H9 (cell line): ENCODE data around the gene UBE2Q2. TPM values are rescaled to one million over a fixed set of nuclear protein-coding genes. Genes with fewer than 3 reads are reported as not detected.

Experiments
- DNase-seq: peaks from one replicate; pipeline ENCODE4 v3.0.0-alpha.2; 2017
- H2AFZ ChIP-seq: one replicate; pipeline ENCODE4 v1.6.1; 2013; ENCODE audit warnings: mild to moderate bottlenecking, low read length, control low read depth, moderate library complexity
- H2AK5ac ChIP-seq: 2 replicates; pipeline ENCODE4 v1.6.1; 2013; ENCODE audit warnings: low read length, control low read depth, mixed read lengths; ENCODE audit not compliant: insufficient read length
- H2BK120ac ChIP-seq: one replicate; pipeline ENCODE4 v1.6.1; 2013; ENCODE audit warnings: low read depth, mild to moderate bottlenecking, low read length, control low read depth, inconsistent platforms; ENCODE audit not compliant: poor library complexity, severe bottlenecking
- H2BK12ac ChIP-seq: 2 replicates; pipeline ENCODE4 v1.6.1; 2013; ENCODE audit warnings: low read length, control low read depth, mixed read lengths, low read depth; ENCODE audit not compliant: insufficient read length
- H2BK15ac ChIP-seq: 2 replicates; pipeline ENCODE4 v1.6.1; 2013; ENCODE audit warnings: low read depth, low read length, control low read depth
- H2BK20ac ChIP-seq: one replicate; pipeline ENCODE4 v1.6.1; 2013; ENCODE audit warnings: low read depth, mild to moderate bottlenecking, low read length, control low read depth, inconsistent platforms; ENCODE audit not compliant: poor library complexity, severe bottlenecking
- H2BK5ac ChIP-seq: 2 replicates; pipeline ENCODE4 v1.6.1; 2013; ENCODE audit warnings: low read length, control low read depth, mixed read lengths; ENCODE audit not compliant: insufficient read length
- H3K14ac ChIP-seq: 2 replicates; pipeline ENCODE4 v1.6.1; 2013; ENCODE audit warnings: low read length, control low read depth; ENCODE audit not compliant: insufficient read depth
- H3K18ac ChIP-seq: 2 replicates; pipeline ENCODE4 v1.6.1; 2013; ENCODE audit warnings: low read depth, mild to moderate bottlenecking, mixed read lengths, low read length, control low read depth; ENCODE audit not compliant: insufficient read length
- H3K23ac ChIP-seq: 2 replicates; pipeline ENCODE4 v1.6.1; 2013; ENCODE audit warnings: low read length, control low read depth, mixed read lengths, low read depth; ENCODE audit not compliant: insufficient read length
- H3K23me2 ChIP-seq: 2 replicates; pipeline ENCODE4 v1.6.1; 2013; ENCODE audit warnings: low read depth, mild to moderate bottlenecking, mixed read lengths, low read length, control low read depth; ENCODE audit not compliant: insufficient read length, poor library complexity, severe bottlenecking
- H3K27ac ChIP-seq: 2 replicates; pipeline ENCODE4 v1.5.1; 2013; ENCODE audit warnings: low read length, control low read depth, mixed read lengths, low read depth; ENCODE audit not compliant: insufficient read length
- H3K27me3 ChIP-seq: 2 replicates; pipeline ENCODE4 v1.6.1; 2013; ENCODE audit warnings: low read length, control low read depth, inconsistent platforms; ENCODE audit not compliant: insufficient read depth
- H3K4ac ChIP-seq: 2 replicates; pipeline ENCODE4 v1.6.1; 2013; ENCODE audit warnings: low read depth, mild to moderate bottlenecking, control low read depth, inconsistent platforms, low read length, moderate library complexity
- H3K4me1 ChIP-seq: 2 replicates; pipeline ENCODE4 v1.6.1; 2013; ENCODE audit warnings: low read length, control low read depth, inconsistent platforms; ENCODE audit not compliant: insufficient read depth
- H3K4me2 ChIP-seq: 2 replicates; pipeline ENCODE4 v1.6.1; 2013; ENCODE audit warnings: low read length, control low read depth, mixed read lengths; ENCODE audit not compliant: insufficient read length, insufficient read depth
- H3K56ac ChIP-seq: 2 replicates; pipeline ENCODE4 v1.6.1; 2013; ENCODE audit warnings: low read depth, mild to moderate bottlenecking, mixed read lengths, low read length, control low read depth; ENCODE audit not compliant: insufficient read length
- H3K79me1 ChIP-seq: 2 replicates; pipeline ENCODE4 v1.6.1; 2013; ENCODE audit warnings: low read depth, mild to moderate bottlenecking, moderate library complexity, low read length, control low read depth, inconsistent platforms; ENCODE audit not compliant: insufficient read depth, poor library complexity, severe bottlenecking
- H3K79me2 ChIP-seq: 2 replicates; pipeline ENCODE4 v1.6.1; 2013; ENCODE audit warnings: low read length, control low read depth, inconsistent platforms; ENCODE audit not compliant: insufficient read depth
- H3K9ac ChIP-seq: 2 replicates; pipeline ENCODE4 v1.6.1; 2013; ENCODE audit warnings: low read length, control low read depth, mixed read lengths; ENCODE audit not compliant: insufficient read length; ENCODE audit errors: extremely low read depth
- H3K9me3 ChIP-seq: one replicate; pipeline ENCODE4 v1.6.1; 2013; ENCODE audit warnings: low read depth, low read length, inconsistent platforms; ENCODE audit not compliant: control insufficient read depth
- H3T11ph ChIP-seq: one replicate; pipeline ENCODE4 v1.6.1; 2013; ENCODE audit warnings: mild to moderate bottlenecking, low read length, control low read depth, inconsistent platforms
- H4K20me1 ChIP-seq: one replicate; pipeline ENCODE4 v1.6.1; 2013; ENCODE audit not compliant: control insufficient read depth, insufficient read length, insufficient read depth
- H4K5ac ChIP-seq: 2 replicates; pipeline ENCODE4 v1.6.1; 2013; ENCODE audit warnings: low read depth, mild to moderate bottlenecking, mixed read lengths, low read length, control low read depth; ENCODE audit not compliant: insufficient read length
- H4K8ac ChIP-seq: replicated peaks from 2 replicates; pipeline ENCODE4 v1.6.1; 2013; ENCODE audit warnings: low read length, control low read depth, mixed read lengths, low read depth; ENCODE audit not compliant: insufficient read length
- H4K91ac ChIP-seq: 2 replicates; pipeline ENCODE4 v1.6.1; 2013; ENCODE audit warnings: low read depth, mild to moderate bottlenecking, moderate library complexity, mixed read lengths, low read length, control low read depth; ENCODE audit not compliant: insufficient read length
- H3K27ac Mint-ChIP-seq, 3 experiments: 2 replicates in 2 of 3; 3 replicates in 1 of 3; pipeline ENCODE4 v1.8.0; 2020 to 2021; ENCODE audit warnings: mixed read lengths in 3 of 3, mild to moderate bottlenecking in 1 of 3, moderate library complexity in 1 of 3
- H3K27me3 Mint-ChIP-seq: 2 replicates; pipeline ENCODE4 v1.8.0; 2021; ENCODE audit warnings: low read depth, mild to moderate bottlenecking, moderate library complexity, mixed read lengths
- H3K36me3 Mint-ChIP-seq, 3 experiments: 2 replicates in 2 of 3; 3 replicates in 1 of 3; pipeline ENCODE4 v1.8.0; 2020 to 2021; ENCODE audit warnings: low read depth in 3 of 3, mixed read lengths in 3 of 3; ENCODE audit not compliant: insufficient read depth in 1 of 3
- H3K4me1 Mint-ChIP-seq, 2 experiments: 2 replicates each; pipeline ENCODE4 v1.8.0; 2020; ENCODE audit warnings: mixed read lengths in 2 of 2
- H3K4me3 Mint-ChIP-seq, 2 experiments: 2 replicates in 1 of 2; 3 replicates in 1 of 2; pipeline ENCODE4 v1.8.0; 2020 to 2021; ENCODE audit warnings: mild to moderate bottlenecking in 2 of 2, mixed read lengths in 2 of 2, moderate library complexity in 1 of 2
- H3K9me3 Mint-ChIP-seq, 2 experiments: 2 replicates in 1 of 2; 3 replicates in 1 of 2; pipeline ENCODE4 v1.8.0; 2020; ENCODE audit warnings: mild to moderate bottlenecking in 2 of 2, mixed read lengths in 2 of 2, moderate library complexity in 1 of 2
- total RNA-seq: library from RNA; stranded (reverse); gene quantifications from 2 replicates; pipeline ENCODE4 v1.2.1, GENCODE V29; 2021
- TF ChIP-seq, protein P1 (sequence below): fragments of 200-600 bp; sonication (generic); conservative IDR thresholded peaks from 3 replicates; pipeline ENCODE4 v1.8.0; 2021; ENCODE audit warnings: antibody characterized with exemption, mild to moderate bottlenecking

UBE2Q2 gene
- total RNA-seq, 1 experiment from 2014 or later: 29.6 TPM

DNA sequence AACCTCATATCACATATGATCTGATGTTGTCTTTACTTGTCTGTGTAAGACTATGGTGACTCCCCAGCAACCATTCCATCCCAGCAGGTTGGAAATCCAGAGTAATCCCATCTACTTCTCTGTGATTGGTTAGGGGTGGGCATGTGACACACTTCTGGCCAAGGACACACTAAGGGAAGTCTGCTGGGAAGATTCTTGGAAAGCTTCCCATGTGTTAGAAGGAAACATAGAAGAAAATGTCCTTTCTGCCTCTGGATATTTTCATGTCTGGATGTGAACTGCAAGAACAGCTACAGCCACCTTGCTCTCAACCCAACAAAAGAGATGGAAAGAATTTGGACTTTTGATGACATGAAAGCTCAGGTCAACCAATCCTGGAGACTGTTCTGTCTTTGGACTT is 2.6 kb upstream of the UBE2Q2 start:
- H3K4me1 ChIP-seq: peaks cover 4% of the 10 kb centered on the region

More for the DNA sequence above, 2.6 kb upstream of the UBE2Q2 start:
- Histone ChIP-seq H2BK5ac (no peak overlapping the region), H2BK12ac (no peak overlapping the region), H2BK15ac (no peak overlapping the region), H4K8ac (no peak overlapping the region), H3K14ac (no peak overlapping the region), H3K79me2 (peaks cover 12% of the 10 kb centered on the region; the same call in 1 of the 2 replicates), H2BK20ac (no peak overlapping the region), H3K56ac (no peak overlapping the region), H3K23ac (no peak overlapping the region), H3K9me3 (no peaks in the 10 kb centered on the region), H3K79me1 (peaks cover 6% of the 10 kb centered on the region), H2BK120ac (no peak overlapping the region), H4K91ac (no peak overlapping the region), H3K27me3 (no peaks in the 10 kb centered on the region), H3K27ac (no peak overlapping the region), H3T11ph (no peak overlapping the region), H3K23me2 (peaks cover 14% of the 10 kb centered on the region), H3K4me2 (no peak overlapping the region), H4K20me1 (no peaks in the 10 kb centered on the region), H3K4ac (no peak overlapping the region), H2AK5ac (no peak overlapping the region), H3K9ac (no peak overlapping the region), H3K18ac (no peak overlapping the region), H4K5ac (no peak overlapping the region), H2AFZ (no peak overlapping the region)
- DNase-seq: no peak
- Mint-ChIP-seq H3K4me3 (no peak overlapping the region), H3K27ac (no peak overlapping the region; a peak in 1 of 7 replicates), H3K9me3 (no peaks in the 10 kb centered on the region; a peak in 2 of 5 replicates), H3K4me1 (peaks cover 22 to 27% of the 10 kb centered on the region in 2 experiments), H3K36me3 (peaks cover 6 to 15% (median 14%) of the 10 kb centered on the region in 3 experiments; a peak in 6 of 7 replicates), H3K27me3 (peaks cover 17% of the 10 kb centered on the region)
- TF ChIP-seq, protein P1, sequence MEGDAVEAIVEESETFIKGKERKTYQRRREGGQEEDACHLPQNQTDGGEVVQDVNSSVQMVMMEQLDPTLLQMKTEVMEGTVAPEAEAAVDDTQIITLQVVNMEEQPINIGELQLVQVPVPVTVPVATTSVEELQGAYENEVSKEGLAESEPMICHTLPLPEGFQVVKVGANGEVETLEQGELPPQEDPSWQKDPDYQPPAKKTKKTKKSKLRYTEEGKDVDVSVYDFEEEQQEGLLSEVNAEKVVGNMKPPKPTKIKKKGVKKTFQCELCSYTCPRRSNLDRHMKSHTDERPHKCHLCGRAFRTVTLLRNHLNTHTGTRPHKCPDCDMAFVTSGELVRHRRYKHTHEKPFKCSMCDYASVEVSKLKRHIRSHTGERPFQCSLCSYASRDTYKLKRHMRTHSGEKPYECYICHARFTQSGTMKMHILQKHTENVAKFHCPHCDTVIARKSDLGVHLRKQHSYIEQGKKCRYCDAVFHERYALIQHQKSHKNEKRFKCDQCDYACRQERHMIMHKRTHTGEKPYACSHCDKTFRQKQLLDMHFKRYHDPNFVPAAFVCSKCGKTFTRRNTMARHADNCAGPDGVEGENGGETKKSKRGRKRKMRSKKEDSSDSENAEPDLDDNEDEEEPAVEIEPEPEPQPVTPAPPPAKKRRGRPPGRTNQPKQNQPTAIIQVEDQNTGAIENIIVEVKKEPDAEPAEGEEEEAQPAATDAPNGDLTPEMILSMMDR: no peak
